GM13977 (cell line): ENCODE results near the gene GALNT9.

Experiments
- DNase-seq: peaks from one replicate; pipeline ENCODE4 v3.0.0; 2012; ENCODE audit warnings: low spot score
- in situ Hi-C: fragments of 300-500 bp; cut with MboI; formaldehyde crosslinking; loops from one replicate; pipeline ENCODE4 v1.12.0; 2022; ENCODE audit warnings: low sequenced_read_pairs, low pct_unique_long_range_greater_than_20kb, mixed read lengths, inconsistent platforms; ENCODE audit not compliant: unreplicated experiment
- TF ChIP-seq, protein P1 (sequence below): IDR thresholded peaks from 2 replicates; pipeline ENCODE4 v1.5.1; 2012; ENCODE audit warnings: mild to moderate bottlenecking, control low read depth; ENCODE audit not compliant: insufficient read depth; ENCODE audit errors: extremely low read depth, missing control alignments

GALNT9 gene

GRCh38 chr12:132277374-132277941 lies 51.9 kb downstream of the GALNT9 start:
- DNase-seq, result no peak
- TF ChIP-seq, protein P1, sequence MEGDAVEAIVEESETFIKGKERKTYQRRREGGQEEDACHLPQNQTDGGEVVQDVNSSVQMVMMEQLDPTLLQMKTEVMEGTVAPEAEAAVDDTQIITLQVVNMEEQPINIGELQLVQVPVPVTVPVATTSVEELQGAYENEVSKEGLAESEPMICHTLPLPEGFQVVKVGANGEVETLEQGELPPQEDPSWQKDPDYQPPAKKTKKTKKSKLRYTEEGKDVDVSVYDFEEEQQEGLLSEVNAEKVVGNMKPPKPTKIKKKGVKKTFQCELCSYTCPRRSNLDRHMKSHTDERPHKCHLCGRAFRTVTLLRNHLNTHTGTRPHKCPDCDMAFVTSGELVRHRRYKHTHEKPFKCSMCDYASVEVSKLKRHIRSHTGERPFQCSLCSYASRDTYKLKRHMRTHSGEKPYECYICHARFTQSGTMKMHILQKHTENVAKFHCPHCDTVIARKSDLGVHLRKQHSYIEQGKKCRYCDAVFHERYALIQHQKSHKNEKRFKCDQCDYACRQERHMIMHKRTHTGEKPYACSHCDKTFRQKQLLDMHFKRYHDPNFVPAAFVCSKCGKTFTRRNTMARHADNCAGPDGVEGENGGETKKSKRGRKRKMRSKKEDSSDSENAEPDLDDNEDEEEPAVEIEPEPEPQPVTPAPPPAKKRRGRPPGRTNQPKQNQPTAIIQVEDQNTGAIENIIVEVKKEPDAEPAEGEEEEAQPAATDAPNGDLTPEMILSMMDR, result no peak
- in situ Hi-C loops, result no loop called here

DNA sequence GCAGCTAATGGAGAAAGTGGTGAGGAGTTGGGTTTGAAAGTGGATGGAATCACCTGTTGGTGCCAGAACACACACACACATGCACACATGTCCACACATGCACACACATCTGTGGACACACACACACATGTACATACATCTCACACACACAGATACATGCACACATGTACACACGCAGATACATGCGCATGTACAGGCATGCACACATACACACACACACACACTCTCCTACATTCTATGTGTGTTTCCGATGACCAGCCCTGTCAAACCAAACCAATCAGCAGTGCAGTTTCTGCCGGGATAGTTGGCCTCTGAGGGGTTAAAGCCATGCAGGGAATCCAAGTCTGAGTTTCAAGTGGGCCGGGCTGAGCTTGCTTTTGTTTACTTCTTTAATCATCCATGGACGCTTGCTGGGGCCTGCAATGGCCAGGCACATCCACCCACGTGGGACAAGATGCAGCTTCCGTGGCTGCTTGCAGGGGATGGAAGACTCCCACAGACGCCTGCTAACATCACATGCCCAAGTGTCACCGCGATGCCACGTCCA lies 52.5 kb downstream of the GALNT9 start:
- in situ Hi-C loops, result no loop called here

DNA sequence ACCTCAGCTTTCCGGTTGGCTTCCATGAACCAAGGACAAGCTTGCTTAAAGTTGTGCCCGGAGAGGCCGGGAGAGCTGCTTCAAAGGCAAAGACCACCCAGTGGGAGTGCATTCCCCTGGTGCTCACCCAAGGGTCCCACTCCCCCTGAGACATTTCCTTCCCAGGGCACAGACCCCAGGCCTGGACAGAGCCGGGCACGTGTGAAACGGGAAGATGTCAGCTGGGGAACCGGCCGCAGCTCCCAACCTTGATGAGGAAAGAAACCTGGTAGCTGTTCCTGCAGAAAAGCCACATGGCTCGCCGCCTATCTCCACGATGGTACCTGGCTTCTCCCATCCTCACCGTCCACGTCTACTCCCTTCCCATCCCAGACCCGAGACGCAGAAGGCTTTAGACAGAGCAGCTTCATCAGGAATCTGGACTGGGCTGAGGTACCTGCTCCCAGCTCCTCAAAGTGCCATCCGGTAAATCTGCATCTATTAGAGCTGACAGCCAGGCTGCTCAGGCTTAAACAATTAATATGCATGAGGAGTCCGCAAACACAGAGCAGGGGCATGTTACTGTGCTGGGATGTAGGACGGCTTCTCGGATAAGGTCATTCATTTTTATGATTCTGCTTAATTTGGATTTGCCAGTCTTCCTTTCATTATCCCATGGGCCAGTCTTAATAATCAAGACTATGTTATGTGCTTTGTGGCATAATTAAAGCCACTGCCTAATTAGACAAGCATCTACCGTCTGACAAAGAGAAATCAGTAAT lies 53.1 kb downstream of the GALNT9 start:
- in situ Hi-C loops, result no loop called here

More for the DNA sequence above, 52.5 kb downstream of the GALNT9 start:
- TF ChIP-seq, protein P1, result no peak
- DNase-seq, result no peak

GRCh38 chr12:132275631-132276030 lies 53.8 kb downstream of the GALNT9 start:
- no peak for DNase-seq
- TF ChIP-seq, protein P1, result no peak
- in situ Hi-C loops, result no loop called here

More for the DNA sequence above, 53.1 kb downstream of the GALNT9 start:
- TF ChIP-seq, protein P1, result no peak
- DNase-seq, result no peak

DNA sequence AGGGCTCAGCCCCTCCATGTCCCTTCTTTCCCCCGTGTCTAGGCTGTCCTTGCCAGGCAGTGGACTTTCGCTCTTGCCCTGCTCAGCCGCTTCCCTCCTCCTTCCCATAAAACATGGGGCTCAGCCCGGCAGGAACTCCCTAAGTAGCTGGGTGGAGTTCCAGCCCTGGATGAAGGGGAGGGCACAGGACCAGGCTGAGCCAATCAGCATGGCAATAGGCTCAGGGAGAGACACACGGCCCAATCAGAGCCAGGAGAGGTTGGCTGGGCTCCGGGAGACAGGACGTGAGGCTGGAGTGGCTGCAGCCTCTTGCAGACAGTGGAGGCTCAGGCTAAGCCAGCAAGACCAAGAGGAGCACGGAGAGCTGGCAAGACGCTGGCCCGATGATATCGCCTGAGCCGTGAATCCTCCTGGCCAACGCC lies 54.3 kb downstream of the GALNT9 start:
- in situ Hi-C loops, result no loop called here
- no peak for DNase-seq
- TF ChIP-seq, protein P1, result no peak

DNA sequence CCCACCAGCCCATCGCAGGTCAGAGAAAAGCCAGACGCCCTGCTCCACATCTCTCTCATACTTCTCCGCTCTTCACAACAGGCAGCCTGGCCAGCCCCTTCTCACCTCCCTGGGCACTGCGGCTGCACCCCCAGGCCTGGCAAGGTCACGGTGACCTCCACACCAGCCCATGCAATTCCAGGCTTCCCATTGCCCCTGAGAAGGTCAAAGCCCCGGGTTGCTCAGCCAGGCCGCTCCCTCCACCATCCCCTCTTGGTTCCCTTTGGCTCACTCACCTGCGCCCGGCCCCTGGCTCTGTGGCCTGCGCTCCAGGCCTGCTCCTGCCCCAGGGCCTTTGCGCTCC lies 55.4 kb downstream of the GALNT9 start:
- in situ Hi-C loops, result no loop called here
- DNase-seq, result no peak
- TF ChIP-seq, protein P1, result no peak
